ENCODE results near the gene RAPH1.

Gene RAPH1

DNA sequence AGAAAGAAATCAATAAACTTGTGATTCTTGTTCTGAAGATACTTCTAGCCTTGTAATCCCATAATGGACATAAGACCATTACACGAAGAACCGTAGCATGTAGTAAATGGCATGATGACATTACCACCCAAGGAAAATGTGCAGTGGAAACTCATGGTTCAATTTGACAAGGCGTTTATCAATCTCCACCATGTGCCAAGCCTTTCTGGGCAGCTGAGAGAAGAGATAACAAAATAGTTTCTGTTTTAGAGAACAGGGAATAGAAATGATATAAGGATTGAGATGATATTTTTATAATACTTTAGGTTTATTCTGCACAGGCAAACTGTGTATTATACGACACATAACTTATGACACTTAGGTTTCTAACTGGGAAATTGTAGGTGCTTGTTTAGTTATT, 187.7 kb downstream of the RAPH1 start:
- no peak for DNase-seq

- no peak for DNase-seq
These were observed 188.5 kb downstream of the RAPH1 start for GRCh38 chr2:203346612-203347011.

GRCh38 chr2:203344667-203345066, 190.4 kb downstream of the RAPH1 start:
- DNase-seq, result no peak
